DND-41 (cell line): ENCODE measurements around the gene MYO18B.

Experiments
- ATAC-seq: fragments of 200-7000 bp; cut with Tn5 transposase; 3 replicates; pipeline ENCODE4 v1.9.1; 2021; ENCODE audit warnings: low read depth; ENCODE audit not compliant: insufficient read depth
- DNase-seq: peaks from one replicate; pipeline ENCODE4 v3.0.0-alpha.2; 2020
- H2AFZ ChIP-seq: 2 replicates; pipeline ENCODE4 v1.6.0; 2012; ENCODE audit warnings: low read depth, low read length
- H3K27ac ChIP-seq: 2 replicates; pipeline ENCODE4 v1.5.1; 2012; ENCODE audit warnings: low read length, inconsistent platforms
- H3K27me3 ChIP-seq: fragments of 200-600 bp; sonication (generic); 2 replicates; pipeline ENCODE4 v1.6.0; 2012; ENCODE audit warnings: low read length, mild to moderate bottlenecking, inconsistent platforms; ENCODE audit not compliant: insufficient read depth, poor library complexity
- H3K36me3 ChIP-seq: 2 replicates; pipeline ENCODE4 v1.5.1; 2012; ENCODE audit warnings: low read length, inconsistent platforms; ENCODE audit not compliant: insufficient read depth
- H3K4me1 ChIP-seq: 2 replicates; pipeline ENCODE4 v1.5.1; 2012; ENCODE audit warnings: mild to moderate bottlenecking, low read length; ENCODE audit not compliant: insufficient read depth
- H3K4me2 ChIP-seq: 2 replicates; pipeline ENCODE4 v1.6.0; 2012; ENCODE audit warnings: mild to moderate bottlenecking, moderate library complexity, low read length, inconsistent platforms; ENCODE audit not compliant: insufficient read depth
- H3K4me3 ChIP-seq, 2 experiments: fragments of 200-600 bp in 1 of 2; shearing (Covaris generic) in 1 of 2; 2 replicates each; pipeline ENCODE4 v1.5.1; 2012 to 2016; ENCODE audit warnings: inconsistent platforms in 2 of 2, low read length in 2 of 2, mild to moderate bottlenecking in 2 of 2, low read depth in 1 of 2, moderate library complexity in 1 of 2
- H3K79me2 ChIP-seq: 2 replicates; pipeline ENCODE4 v1.6.0; 2012; ENCODE audit warnings: low read length, inconsistent platforms; ENCODE audit not compliant: insufficient read depth
- H3K9ac ChIP-seq: 2 replicates; pipeline ENCODE4 v1.6.0; 2012; ENCODE audit warnings: low read depth, mild to moderate bottlenecking, inconsistent platforms, low read length, moderate library complexity
- H3K9me3 ChIP-seq: 2 replicates; pipeline ENCODE4 v1.5.1; 2012; ENCODE audit warnings: low read length, moderate library complexity, mild to moderate bottlenecking, inconsistent platforms; ENCODE audit not compliant: insufficient read depth, severe bottlenecking
- H4K20me1 ChIP-seq: 2 replicates; pipeline ENCODE4 v1.6.0; 2012; ENCODE audit warnings: low read length; ENCODE audit not compliant: insufficient read depth
- EZH2 ChIP-seq: IDR thresholded peaks from 3 replicates; pipeline ENCODE4 v1.6.1; 2012; ENCODE audit warnings: borderline replicate concordance, low read depth, mild to moderate bottlenecking, moderate library complexity, low read length, inconsistent platforms; ENCODE audit not compliant: severe bottlenecking
- TF ChIP-seq, protein P1 (sequence below): IDR thresholded peaks from 2 replicates; pipeline ENCODE4 v1.5.1; 2012; ENCODE audit warnings: borderline replicate concordance, low read length, moderate library complexity, mild to moderate bottlenecking; ENCODE audit not compliant: poor library complexity, severe bottlenecking; ENCODE audit errors: extremely low read depth

The MYO18B gene

DNA sequence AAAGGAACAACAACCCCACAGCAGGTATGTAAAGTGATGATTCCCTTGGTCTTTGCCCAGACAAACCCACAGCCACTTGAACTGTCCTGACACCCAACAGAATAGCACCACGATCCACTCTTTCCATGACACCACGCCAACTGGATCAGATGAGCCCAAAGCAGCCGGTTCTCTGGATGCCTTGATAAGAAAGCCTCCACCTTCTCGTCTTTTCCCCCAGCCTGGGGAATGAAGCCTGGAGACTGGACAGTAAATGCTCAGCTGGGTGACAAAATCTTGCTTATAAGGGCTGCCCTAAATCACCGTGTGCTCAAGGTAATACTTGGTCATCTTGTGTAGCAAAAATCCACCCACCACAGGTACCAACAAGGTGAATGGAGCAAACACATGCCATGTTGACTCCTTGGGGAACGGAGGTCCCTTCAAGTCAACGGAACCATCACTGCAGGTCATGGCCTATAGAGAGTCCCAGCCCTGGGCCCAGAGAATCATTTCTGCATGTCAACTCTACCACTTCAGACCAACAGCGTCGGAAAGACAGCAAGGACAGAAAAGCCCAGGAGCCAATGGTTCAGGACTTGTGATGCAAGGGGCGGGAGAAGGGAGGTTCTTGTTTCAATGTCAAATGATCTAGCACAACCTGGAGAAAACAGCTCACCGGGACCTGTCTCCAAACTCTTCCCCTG is 2.2 kb upstream of the MYO18B start:
- ATAC-seq: no peak
- Histone ChIP-seq H4K20me1 (no peaks in the 10 kb centered on the region), H3K9me3 (peaks cover 48% of the 10 kb centered on the region), H3K9ac (no peak overlapping the region), H3K79me2 (no peaks in the 10 kb centered on the region), H3K4me2 (no peak overlapping the region), H3K27ac (peak overlapping the region; percentile 2; the same call in 1 of the 2 replicates), H3K4me1 (peaks cover 30% of the 10 kb centered on the region), H2AFZ (no peak overlapping the region), H3K27me3 (no peaks in the 10 kb centered on the region), H3K4me3 (no peak overlapping the region), H3K36me3 (peaks cover 10% of the 10 kb centered on the region; the same call in 1 of the 2 replicates)
- TF ChIP-seq EZH2: no peak
- TF ChIP-seq, protein P1, sequence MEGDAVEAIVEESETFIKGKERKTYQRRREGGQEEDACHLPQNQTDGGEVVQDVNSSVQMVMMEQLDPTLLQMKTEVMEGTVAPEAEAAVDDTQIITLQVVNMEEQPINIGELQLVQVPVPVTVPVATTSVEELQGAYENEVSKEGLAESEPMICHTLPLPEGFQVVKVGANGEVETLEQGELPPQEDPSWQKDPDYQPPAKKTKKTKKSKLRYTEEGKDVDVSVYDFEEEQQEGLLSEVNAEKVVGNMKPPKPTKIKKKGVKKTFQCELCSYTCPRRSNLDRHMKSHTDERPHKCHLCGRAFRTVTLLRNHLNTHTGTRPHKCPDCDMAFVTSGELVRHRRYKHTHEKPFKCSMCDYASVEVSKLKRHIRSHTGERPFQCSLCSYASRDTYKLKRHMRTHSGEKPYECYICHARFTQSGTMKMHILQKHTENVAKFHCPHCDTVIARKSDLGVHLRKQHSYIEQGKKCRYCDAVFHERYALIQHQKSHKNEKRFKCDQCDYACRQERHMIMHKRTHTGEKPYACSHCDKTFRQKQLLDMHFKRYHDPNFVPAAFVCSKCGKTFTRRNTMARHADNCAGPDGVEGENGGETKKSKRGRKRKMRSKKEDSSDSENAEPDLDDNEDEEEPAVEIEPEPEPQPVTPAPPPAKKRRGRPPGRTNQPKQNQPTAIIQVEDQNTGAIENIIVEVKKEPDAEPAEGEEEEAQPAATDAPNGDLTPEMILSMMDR: no peak
- DNase-seq: no peak

DNA sequence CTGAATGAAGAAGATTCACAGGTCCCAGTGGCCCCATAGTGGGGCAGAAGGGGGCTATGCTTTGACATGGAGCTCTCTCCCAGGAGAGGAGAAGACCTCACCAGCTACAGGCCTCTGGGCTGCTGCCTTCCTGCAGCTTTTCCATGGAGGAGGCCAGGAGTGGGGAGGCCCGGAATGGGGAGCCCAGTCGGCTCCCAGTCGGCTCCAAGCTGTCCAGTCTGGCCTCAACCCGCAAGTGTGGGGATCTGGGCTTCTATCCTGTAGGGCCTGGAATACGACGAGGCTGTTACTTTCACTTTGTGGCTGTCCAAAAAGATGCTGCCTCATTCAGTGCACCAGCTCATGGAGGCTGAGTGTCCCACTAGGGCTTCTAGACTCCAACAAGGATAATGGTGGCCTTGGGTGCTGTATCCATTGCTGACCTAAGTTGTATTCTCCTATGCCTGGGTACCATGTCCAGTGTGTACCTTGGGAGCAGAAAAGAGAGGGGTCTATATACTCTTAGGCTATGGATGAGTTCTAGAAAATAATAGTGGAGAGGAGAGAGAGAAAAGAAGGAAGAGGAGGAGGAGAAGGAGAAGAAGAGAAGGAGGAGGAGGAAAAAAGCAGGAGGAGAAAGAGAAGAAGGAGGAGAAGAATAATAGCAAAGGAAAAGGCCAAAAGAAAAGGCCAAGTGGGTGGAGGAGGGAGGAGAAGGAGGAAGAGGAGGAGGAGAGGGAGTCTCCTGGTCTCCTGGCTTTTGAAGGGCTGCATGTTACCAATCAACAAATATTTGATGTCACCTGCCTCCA is 1.1 kb downstream of the MYO18B start:
- H2AFZ ChIP-seq: peak overlapping the region; percentile 28; the same call in 1 of the 2 replicates
- H3K27ac ChIP-seq: no peak overlapping the region
- H3K9me3 ChIP-seq: peaks cover 24% of the 10 kb centered on the region
- peak; percentile 24; the same call in 2 of the 3 replicates for ATAC-seq
- H3K27me3 ChIP-seq: no peaks in the 10 kb centered on the region
- H3K9ac ChIP-seq: no peak overlapping the region
- H3K4me2 ChIP-seq: no peak overlapping the region
- H3K79me2 ChIP-seq: no peaks in the 10 kb centered on the region
- 0 out of 2 replicates have a peak, but pooled peaks cover under 1% of the 10 kb centered on the region for H3K36me3 ChIP-seq
- H4K20me1 ChIP-seq: no peaks in the 10 kb centered on the region
- no peak overlapping the region for H3K4me3 ChIP-seq
- H3K4me1 ChIP-seq: peaks cover 2% of the 10 kb centered on the region
- no peak for DNase-seq
- no peak for TF ChIP-seq EZH2
- TF ChIP-seq, protein P1: no peak

DNA sequence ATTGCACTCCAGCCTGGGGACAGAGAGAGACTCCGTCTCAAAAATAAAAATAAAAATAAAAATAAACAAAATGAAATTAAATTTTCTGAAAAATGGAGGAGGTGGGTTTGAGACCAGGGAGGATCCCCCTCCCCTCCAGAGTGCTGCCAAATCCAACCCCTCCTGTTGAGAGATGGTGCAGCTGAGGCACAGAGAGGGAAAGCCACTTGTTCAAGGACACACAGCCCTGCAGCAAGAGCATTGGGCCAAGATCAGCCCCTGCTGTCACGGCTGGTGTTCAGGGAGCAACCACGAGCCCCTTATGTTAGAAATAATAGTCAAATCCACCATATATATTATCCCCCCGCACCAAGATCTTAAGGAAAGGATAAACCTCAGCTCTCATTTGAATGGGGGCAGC is 2.7 kb downstream of the MYO18B start:
- no peak for ATAC-seq

More for the DNA sequence above, 2.7 kb downstream of the MYO18B start:
- TF ChIP-seq EZH2: no peak
- TF ChIP-seq, protein P1: no peak
- Histone ChIP-seq H3K4me1 (no peaks in the 10 kb centered on the region; the same call in 1 of the 2 replicates), H3K4me3 (no peak overlapping the region), H2AFZ (no peak overlapping the region), H3K27ac (no peak overlapping the region), H3K27me3 (no peaks in the 10 kb centered on the region), H3K79me2 (no peaks in the 10 kb centered on the region), H3K4me2 (no peak overlapping the region), H3K36me3 (no peaks in the 10 kb centered on the region), H3K9ac (no peak overlapping the region), H3K9me3 (peaks cover 14% of the 10 kb centered on the region), H4K20me1 (no peaks in the 10 kb centered on the region)
- DNase-seq: no peak
